TTC549 (cell line): ENCODE data around the gene NRGN.

Experiments
- FAIRE-seq: peaks from 2 replicates; lab custom pipeline; 2012; peaks lifted over from hg19 to GRCh38; lab: Jason Lieb, UNC

NRGN gene

DNA sequence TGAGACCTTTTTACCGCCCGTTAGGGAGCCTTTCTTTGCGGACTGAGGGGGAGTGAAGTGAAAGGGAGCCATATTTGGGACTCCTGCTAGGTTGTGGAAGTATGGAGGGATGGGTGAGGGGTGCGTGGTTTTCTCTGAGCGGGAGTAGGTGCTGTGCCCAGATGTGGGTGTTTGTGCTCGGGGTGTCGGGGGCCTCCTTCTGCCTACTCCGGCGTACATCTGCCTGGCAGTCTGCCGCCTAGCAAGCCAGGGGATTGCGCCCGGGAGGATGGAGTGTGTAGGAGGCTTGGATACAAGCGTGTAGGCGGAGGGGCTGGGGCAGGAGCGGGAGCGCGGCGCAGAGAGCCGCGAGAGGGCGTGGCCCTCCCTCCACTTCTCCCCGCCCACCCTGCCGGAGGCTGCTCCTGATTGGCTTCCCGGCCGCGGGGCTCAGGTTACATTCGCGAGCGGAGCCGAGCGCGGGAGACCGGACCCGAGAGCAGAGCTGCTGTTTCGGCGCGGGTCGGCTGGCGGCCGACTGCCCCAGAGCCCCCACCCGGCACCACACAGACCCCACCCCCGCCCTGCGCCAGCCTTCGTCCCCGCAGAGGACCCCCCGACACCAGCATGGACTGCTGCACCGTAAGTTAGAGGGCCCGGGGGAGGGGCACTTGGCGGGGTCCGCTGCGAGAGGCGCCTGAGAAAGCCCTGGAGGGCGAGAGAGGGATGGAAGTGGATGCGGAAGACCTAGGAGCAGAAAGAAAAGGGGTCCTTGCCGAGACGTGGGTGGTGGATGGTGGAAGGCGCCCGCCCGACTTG lies at the start of gene NRGN:
Gene NRGN (plus strand): TSS at position 464 of the 798 bp plus-strand sequence. CDS start 143 bp downstream, at position 607.
- no peak for FAIRE-seq

DNA sequence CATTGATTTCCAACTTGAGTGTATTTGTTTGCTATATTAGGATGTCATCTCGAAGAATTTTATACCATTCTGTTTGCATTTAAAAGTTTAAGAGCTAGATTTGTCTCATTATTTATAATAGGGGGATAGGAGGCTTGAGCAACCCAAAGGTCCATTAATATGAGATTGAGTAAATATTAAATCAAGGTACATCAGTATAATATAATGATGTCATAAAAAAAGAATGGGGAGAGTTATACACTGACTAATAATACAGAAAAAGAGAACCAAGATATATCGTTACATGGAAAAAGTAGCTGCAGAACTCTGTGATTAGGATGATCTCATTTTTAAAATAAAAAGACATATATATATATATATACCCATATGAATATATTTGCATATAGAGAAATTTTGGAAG lies 46.6 kb upstream of the NRGN start:
- FAIRE-seq: no peak

DNA sequence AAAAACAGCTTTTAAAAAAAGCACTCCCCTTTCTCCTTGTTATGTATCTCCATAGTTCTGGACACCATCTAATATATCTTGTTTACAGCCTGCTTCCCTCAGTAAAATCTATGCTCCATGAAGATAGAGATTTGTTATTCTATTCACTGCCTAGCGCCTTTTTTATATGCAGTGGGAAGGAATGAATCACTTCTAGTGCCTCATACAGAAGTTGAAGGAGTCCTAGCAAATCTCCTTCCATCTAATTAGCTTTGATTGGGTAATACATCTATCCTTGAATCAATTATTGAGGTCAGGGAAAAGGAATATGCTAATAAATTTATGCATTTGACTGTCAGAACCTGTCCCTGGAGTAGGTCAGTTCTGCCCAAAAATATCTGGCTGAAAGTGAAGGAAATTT lies 40.2 kb upstream of the NRGN start:
- no peak for FAIRE-seq

DNA sequence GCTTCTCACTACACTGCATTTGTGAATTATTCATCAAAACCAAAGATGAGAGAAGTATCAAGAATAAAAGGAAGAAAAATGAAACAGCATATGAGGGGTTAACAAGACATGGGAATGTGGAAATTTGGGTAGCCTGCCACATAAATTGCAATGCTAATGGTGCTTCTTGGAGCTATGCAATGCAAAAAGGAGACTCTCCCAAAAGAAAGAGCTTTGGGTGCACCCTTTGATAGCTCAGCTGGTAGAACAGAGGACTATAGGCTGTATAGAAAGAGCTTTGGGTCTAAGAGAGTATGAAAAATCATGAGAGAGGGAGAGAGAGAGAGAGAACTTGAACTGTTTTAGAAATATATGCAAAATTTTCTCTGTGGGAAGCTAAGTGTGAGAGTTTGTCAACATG lies 39.7 kb upstream of the NRGN start:
- no peak for FAIRE-seq

DNA sequence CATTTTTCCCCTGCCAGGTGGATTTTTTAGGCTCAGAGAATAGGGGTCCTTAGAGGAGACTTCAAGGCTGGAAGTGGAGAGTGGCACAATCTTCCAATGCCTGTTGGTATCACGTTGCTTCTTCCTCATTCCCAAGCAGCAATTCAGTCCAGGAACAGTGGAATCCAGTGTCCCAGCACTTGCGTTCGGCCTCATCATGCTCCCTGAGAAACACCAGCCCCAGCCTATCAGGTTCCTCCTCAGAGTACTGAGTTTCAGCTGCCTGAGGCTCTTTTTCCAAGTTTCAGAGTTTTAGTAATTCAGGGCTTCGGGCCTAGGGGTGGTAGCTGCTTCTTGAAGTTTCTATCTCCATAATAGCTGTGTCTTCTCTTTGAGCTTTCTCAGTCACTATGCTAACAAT lies 31.9 kb upstream of the NRGN start:
- FAIRE-seq: no peak

DNA sequence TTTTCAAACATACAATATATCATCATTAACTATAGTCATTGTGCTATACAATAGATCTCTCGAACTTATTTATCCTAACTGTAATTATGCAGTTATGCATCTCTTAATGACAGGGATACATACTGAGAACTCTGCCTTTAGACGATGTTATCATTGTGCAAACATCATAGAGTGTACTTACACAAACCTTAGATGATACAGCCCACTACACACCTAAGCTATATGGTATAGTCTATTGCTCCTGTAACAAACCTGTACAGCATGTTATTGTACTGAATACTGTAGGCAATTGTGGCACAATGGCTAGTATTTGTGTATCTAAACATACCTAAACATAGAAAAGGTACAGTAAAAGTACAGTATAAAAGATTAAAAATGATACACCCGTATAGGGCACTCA lies 27.4 kb upstream of the NRGN start:
- no peak for FAIRE-seq

DNA sequence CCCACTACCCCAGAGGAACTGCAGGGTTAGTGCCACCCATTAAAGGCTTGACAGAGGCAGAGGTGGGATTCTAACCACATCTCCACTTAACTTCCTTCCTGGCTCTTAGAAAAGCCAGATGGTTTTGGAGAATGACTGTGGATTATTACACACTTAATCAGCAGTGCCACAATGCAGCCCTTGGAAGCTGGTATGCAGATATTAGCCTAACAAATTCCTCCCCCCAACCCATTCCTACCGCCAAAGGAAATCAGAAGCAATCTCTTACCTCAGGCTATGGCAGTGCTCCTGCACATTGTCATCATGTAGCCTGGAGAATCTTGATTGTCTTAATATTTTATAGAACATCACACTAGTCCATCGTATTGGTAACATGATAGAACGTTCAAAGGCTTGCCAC lies 23.2 kb upstream of the NRGN start:
- FAIRE-seq: no peak

DNA sequence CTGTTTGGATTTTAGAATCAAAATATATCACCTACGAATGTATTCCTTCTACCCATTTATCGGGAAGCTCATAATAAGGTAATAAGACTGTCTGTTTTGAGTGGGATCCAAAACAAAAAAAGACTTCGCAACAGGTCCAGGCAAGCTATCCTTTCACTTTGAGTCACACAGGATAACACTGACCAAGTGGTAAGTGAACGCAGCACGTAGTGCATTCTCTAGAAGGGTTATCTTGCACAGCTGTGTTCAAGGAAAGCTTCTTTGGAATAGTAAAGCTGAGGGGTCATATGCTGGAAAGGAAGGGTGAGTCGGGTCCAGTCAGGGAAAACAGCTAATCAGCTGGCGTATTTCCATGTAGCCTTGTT lies 22.3 kb upstream of the NRGN start:
- FAIRE-seq: no peak

DNA sequence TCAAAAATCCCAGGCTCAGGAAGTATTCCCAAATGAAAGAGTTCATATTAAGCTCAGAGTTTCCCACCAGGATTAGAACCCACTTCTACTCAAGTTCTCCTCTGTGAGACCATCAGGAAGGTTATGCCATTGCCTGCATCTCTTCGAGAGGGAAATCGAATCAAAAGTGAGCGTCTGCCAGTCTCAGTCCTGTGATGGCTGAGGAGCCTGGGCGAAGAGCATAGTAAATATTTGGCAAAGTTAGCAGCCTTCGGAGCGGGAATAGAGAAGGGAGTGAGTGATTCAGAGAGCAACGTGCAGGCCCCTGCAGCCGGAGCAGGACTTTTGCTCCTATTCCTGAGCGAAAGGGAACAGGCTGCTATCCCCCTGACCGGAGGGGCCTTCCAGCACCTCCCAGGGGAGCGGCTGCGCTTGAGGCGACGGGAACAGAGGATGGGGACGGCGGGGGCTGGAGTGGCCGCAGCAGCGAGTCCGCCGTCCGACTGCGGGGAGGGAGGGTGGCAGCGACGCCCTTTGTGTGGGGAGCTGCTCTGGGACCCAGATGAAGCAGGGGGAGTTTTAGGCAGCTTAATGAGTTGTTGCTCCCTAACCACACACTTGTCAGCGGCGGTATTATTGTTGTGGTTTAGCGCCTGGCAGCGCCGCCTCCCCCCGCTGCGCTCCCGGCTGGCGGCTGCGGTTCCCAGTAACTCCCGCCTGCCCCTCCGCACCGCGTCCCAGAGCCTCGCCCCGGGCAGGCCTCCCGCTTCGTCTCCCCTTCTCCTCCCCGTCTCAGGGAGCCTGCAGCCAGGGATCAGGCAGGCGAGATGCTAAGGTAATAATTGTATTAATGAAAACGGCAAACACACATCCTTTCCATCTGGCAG lies 21.7 kb upstream of the NRGN start:
- no peak for FAIRE-seq

DNA sequence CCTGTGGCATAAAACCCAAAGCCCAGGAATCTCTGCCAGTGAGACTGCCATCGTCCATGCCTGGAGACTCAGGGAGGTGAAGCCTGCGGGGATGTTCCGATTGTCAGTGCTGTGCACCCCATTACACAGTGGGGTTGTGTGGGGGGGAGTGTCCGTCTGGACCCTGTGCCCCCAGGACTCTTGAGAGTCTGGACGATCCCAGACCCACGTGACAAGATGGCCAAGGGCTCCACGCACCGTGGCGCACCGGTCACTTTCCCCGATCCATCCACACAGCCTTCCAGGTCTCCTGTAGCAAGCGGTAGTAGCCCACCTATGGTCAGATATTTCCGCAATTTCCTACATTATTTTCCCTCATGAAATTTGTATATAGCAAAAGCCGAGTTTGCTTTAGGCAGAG lies 20.9 kb upstream of the NRGN start:
- FAIRE-seq: no peak

DNA sequence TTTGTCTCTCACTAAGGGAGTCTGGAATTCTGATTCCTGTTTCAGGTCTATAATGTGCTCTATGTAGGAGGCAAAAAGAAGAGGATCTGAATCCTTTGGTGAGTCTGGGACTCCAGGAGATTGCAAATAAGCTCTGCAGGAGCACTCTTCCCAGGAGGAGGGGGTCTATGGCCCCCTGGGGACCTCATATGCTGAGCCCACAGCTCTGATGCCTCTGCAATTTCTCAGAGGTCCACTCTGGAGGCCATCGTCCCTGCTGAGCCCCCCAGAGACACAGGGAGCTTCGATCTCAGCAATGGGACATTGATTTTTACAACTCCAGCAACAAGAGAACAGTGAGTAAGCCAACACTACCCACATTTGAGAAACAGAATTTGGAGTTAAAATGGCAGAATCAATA lies 20.2 kb upstream of the NRGN start:
- FAIRE-seq: no peak

DNA sequence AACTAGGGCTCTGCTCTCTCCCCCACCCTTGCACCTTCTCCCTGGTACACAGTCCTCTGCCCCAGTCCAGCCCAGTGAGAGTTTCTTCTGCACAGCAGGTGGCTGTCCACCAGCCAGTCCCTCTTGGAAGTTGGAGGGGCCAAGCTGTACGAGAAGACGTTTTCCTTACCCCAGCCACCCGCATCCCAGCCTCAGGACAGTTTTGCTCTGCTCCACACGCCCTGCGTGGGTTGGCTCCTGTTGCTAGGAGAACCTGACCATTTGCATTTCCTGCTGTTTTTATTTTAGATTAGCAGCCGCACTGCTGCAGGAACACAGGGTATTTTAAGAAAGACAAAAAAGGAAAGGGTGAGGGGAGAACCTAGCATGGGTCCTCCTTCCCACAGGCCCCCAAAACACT lies 17.6 kb upstream of the NRGN start:
- FAIRE-seq: no peak

DNA sequence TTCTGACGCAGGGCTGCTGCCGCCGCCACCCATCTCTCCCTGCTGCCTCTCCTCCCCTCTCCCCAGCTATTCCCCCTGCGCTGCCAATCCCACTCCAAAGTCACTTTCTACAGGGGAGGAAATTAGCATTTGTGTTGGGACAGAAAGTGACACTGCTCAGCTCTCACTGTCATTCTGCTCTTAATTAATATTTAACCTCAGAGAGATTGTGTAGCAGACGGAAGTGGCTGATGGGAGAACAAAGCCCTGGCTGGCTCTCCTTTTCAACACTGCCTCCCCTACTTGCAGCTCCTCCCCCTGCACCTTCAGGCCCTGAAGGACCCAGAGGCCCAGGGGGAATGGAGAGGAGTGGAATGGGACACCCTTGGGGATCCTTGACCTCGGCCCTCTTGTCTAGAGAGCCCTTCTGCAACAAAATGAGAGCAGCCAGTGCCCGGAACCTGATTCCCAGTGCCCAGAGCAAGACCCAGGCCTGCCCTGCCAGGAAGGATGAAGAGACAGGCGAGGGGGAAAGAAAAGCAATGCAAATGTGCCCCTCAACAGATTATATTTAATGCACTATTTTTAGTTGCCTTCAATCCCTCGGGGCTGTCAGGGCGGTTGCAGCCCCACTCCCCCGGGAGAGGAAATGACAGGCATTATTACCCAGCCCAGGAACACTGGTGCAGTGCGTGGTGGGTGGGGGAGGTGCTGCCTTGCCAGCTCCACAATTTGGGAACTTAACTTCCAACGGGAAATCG lies 14.6 kb upstream of the NRGN start:
- no peak for FAIRE-seq

DNA sequence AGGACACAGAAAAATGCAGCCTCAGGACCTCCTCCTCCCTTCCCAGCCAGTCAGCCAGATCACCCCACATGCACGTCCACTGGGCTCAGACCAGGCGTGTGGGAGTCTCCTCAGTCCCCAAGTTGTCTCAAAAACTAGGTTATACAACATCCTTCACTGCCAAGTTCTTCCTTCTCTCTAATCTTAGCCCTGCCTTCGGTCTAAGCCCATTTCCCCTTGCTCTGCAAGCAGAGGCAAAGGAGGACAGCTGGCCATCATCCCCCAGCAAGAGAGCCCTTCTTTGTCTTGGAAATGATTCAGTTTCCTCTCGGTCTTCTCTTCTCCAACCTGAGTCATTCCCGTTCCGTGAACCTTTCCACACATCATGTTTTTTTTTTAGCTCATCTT lies 14.0 kb upstream of the NRGN start:
- no peak for FAIRE-seq

DNA sequence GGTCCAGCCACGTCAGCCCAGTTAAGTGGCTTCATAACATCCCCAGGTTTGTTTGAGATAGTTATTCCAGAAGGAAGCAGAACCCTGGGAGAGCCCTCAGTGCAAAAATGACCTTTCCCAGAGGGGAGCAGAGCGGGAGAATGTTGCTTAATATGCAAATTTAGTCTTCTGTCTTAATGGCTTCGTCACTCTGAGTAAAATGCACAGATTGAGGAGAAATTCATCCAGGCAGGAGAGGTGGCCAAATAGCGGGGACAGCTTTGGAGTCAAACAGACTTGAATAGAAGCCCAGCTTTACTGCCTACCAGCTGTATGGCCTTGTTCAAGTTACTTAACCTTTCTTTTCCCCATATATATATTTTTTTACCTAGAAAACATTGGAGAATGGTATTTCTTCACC lies 12.3 kb upstream of the NRGN start:
- FAIRE-seq: no peak

DNA sequence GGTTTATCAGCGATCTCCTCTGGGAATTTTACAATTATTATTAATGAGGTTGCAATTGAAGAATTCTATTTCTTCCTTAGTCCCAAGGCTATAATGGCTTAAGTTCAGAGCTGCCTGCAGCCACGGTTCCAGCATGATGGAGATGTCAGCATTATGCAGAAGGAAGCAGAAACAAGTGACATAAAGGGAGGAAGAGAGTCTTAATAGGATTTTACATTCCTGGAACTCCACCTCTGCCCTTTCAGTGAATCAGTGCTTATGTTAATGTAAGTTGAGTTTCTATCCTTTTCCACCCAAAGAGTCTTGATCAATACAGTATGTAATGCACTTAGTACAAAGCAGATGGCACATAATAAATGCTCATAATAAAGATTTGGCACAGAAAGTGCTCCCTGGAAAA lies 11.6 kb upstream of the NRGN start:
- FAIRE-seq: no peak

DNA sequence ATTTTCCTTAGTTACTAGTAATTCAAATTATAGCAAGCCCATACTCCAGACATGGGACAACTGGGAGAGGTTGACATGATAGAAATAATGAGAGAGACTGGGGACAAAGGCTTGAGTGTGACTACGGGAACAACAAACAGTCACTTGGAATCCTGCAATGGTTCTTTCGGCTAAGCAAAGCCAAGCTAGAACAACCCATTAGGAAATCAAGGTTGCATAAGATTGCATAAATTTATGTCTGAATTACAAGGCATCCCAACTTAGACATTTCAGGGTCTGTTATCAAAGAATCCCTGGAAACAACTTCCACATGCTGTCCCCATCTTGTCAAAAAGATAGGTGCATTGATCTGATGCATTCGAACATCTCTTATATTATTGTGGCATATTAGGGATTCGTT lies 10.2 kb upstream of the NRGN start:
- FAIRE-seq: no peak

DNA sequence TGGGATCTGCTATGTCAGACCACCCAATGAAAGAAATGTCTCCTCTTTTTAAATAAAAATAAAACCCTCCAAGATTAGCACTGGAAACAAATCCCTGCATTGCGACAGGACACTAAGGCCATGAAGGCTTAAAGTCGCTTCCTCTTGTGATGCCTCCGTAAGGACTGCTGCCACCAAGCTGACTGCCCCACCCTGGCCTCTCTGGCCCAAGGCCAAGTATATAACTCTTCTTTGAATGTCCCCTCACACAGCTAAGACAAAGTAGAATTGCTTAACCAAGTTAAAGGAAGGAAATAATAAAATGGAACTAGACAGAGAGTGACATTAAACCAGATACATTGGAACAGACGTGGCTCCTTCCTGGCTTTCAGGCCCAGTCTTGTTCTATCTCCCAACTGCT lies 7.5 kb upstream of the NRGN start:
- FAIRE-seq: no peak

DNA sequence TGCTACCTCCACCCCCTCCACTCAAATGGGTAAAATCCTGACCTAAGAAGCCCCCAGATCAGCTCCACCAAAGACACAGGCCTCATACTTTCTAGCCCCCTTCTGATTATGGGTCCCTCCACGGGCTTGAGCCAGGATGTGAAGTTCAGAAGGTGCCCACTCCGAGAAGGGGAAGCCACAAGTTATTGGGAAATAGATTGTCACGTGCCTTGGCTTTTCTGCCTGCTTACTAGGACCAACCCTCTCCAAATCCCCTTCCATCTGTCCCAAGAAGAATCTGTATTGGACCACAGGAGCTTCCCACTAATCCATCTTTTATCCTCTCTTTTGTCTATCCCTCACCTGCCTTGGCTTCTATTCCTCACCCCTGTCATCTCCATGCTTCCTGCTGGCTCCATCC lies 3.0 kb upstream of the NRGN start:
- no peak for FAIRE-seq

DNA sequence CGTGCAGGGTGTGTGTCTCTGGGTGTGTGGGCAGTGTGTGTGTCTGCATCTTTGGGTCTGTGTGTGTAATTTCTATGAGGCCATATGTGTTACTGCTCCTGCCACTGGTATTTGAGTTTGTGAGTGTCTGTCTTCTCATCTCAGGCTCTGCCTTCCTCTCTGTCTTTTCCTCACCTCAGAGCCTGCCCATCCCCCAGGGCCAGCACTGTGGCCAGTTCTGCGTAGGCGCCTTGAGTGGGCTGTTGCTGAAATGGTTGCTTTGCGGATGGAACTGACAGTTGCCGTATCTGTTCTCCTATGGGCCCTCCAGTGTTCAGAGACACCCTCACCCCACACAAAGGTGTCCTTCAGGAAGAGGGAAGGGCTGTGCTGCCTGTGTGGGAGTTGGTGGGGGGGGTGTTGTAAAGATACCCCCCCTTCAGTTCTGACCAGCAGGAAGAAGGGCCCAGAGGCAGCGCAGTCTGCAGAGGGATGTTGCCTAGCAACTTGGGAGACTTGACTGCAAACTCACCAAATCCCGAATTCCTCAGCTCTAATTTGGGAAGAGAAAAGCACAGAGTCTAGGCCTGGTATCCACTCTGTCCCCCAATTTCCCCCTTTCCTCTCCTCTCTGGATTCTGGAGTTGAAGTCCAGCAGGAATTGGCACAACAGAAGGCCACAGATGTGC lies 2.0 kb upstream of the NRGN start:
- no peak for FAIRE-seq

DNA sequence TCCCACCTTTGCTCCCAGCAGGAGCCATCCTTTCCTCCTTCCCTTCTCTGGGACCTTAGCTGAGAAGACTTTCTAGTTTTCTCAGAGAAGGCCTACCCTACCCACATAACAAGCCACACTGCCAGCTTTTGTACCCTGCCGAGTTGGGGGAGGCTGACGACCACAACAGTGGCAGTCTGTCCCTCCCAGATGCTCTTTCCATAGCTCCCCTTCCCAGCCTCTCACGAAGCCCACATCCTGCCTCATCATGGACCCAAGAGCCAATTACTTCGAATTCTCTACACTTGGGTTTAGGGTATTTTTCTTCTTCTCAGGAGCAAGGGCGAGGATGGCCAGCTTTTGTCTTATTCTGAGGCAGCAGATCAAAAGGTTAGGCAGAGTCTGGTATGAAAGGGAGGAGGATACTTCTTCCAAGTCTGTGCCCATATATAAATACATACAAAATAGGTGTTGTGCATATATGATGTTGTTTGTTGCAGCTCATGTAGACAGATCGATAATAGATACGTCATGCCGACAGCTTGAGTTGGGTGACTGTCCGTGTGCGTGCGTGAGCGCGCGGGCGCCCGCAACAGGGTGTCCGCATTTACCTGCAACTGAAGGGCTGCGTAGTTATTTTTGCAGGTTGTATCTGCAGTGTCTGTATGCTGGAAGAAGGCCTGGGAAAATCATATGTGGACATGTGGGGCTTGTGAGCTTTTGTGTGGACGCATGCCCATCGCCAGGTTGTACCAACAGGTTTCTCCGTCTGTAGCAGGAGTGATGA lies 846 bp upstream of the NRGN start:
- no peak for FAIRE-seq
